Loucy (cell line): ENCODE measurements around the gene RNF166.

Source experiments
- EZH2phosphoT487 ChIP-seq: fragments of 200-600 bp; IDR thresholded peaks from 2 replicates; pipeline ENCODE4 v1.6.1; 2018; ENCODE audit warnings: antibody characterized with exemption, mild to moderate bottlenecking, moderate library complexity, borderline replicate concordance
- TF ChIP-seq, protein P1 (sequence below): fragments of 200-600 bp; sonication (generic); conservative IDR thresholded peaks from 2 replicates; pipeline ENCODE4 v1.5.1; 2014; ENCODE audit warnings: mild to moderate bottlenecking, antibody characterized with exemption, low read length

- no peak for TF ChIP-seq EZH2phosphoT487
- TF ChIP-seq, protein P1, sequence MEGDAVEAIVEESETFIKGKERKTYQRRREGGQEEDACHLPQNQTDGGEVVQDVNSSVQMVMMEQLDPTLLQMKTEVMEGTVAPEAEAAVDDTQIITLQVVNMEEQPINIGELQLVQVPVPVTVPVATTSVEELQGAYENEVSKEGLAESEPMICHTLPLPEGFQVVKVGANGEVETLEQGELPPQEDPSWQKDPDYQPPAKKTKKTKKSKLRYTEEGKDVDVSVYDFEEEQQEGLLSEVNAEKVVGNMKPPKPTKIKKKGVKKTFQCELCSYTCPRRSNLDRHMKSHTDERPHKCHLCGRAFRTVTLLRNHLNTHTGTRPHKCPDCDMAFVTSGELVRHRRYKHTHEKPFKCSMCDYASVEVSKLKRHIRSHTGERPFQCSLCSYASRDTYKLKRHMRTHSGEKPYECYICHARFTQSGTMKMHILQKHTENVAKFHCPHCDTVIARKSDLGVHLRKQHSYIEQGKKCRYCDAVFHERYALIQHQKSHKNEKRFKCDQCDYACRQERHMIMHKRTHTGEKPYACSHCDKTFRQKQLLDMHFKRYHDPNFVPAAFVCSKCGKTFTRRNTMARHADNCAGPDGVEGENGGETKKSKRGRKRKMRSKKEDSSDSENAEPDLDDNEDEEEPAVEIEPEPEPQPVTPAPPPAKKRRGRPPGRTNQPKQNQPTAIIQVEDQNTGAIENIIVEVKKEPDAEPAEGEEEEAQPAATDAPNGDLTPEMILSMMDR = no peak
Measured at GRCh38 chr16:88676502-88677242, 29.5 kb downstream of the RNF166 start.
